H9 (cell line): ENCODE data around the gene OR6B2. TPM values are rescaled to one million over a fixed set of nuclear protein-coding genes. Genes with fewer than 3 reads are reported as not detected.

Experiments
- DNase-seq: peaks from one replicate; pipeline ENCODE4 v3.0.0-alpha.2; 2017
- H2AFZ ChIP-seq: one replicate; pipeline ENCODE4 v1.6.1; 2013; ENCODE audit warnings: mild to moderate bottlenecking, low read length, control low read depth, moderate library complexity
- H2AK5ac ChIP-seq: 2 replicates; pipeline ENCODE4 v1.6.1; 2013; ENCODE audit warnings: low read length, control low read depth, mixed read lengths; ENCODE audit not compliant: insufficient read length
- H2BK120ac ChIP-seq: one replicate; pipeline ENCODE4 v1.6.1; 2013; ENCODE audit warnings: low read depth, mild to moderate bottlenecking, low read length, control low read depth, inconsistent platforms; ENCODE audit not compliant: poor library complexity, severe bottlenecking
- H2BK12ac ChIP-seq: 2 replicates; pipeline ENCODE4 v1.6.1; 2013; ENCODE audit warnings: low read length, control low read depth, mixed read lengths, low read depth; ENCODE audit not compliant: insufficient read length
- H2BK15ac ChIP-seq: 2 replicates; pipeline ENCODE4 v1.6.1; 2013; ENCODE audit warnings: low read depth, low read length, control low read depth
- H2BK20ac ChIP-seq: one replicate; pipeline ENCODE4 v1.6.1; 2013; ENCODE audit warnings: low read depth, mild to moderate bottlenecking, low read length, control low read depth, inconsistent platforms; ENCODE audit not compliant: poor library complexity, severe bottlenecking
- H2BK5ac ChIP-seq: 2 replicates; pipeline ENCODE4 v1.6.1; 2013; ENCODE audit warnings: low read length, control low read depth, mixed read lengths; ENCODE audit not compliant: insufficient read length
- H3K14ac ChIP-seq: 2 replicates; pipeline ENCODE4 v1.6.1; 2013; ENCODE audit warnings: low read length, control low read depth; ENCODE audit not compliant: insufficient read depth
- H3K18ac ChIP-seq: 2 replicates; pipeline ENCODE4 v1.6.1; 2013; ENCODE audit warnings: low read depth, mild to moderate bottlenecking, mixed read lengths, low read length, control low read depth; ENCODE audit not compliant: insufficient read length
- H3K23ac ChIP-seq: 2 replicates; pipeline ENCODE4 v1.6.1; 2013; ENCODE audit warnings: low read length, control low read depth, mixed read lengths, low read depth; ENCODE audit not compliant: insufficient read length
- H3K23me2 ChIP-seq: 2 replicates; pipeline ENCODE4 v1.6.1; 2013; ENCODE audit warnings: low read depth, mild to moderate bottlenecking, mixed read lengths, low read length, control low read depth; ENCODE audit not compliant: insufficient read length, poor library complexity, severe bottlenecking
- H3K27ac ChIP-seq: 2 replicates; pipeline ENCODE4 v1.5.1; 2013; ENCODE audit warnings: low read length, control low read depth, mixed read lengths, low read depth; ENCODE audit not compliant: insufficient read length
- H3K27me3 ChIP-seq: 2 replicates; pipeline ENCODE4 v1.6.1; 2013; ENCODE audit warnings: low read length, control low read depth, inconsistent platforms; ENCODE audit not compliant: insufficient read depth
- H3K4ac ChIP-seq: 2 replicates; pipeline ENCODE4 v1.6.1; 2013; ENCODE audit warnings: low read depth, mild to moderate bottlenecking, control low read depth, inconsistent platforms, low read length, moderate library complexity
- H3K4me1 ChIP-seq: 2 replicates; pipeline ENCODE4 v1.6.1; 2013; ENCODE audit warnings: low read length, control low read depth, inconsistent platforms; ENCODE audit not compliant: insufficient read depth
- H3K4me2 ChIP-seq: 2 replicates; pipeline ENCODE4 v1.6.1; 2013; ENCODE audit warnings: low read length, control low read depth, mixed read lengths; ENCODE audit not compliant: insufficient read length, insufficient read depth
- H3K56ac ChIP-seq: 2 replicates; pipeline ENCODE4 v1.6.1; 2013; ENCODE audit warnings: low read depth, mild to moderate bottlenecking, mixed read lengths, low read length, control low read depth; ENCODE audit not compliant: insufficient read length
- H3K79me1 ChIP-seq: 2 replicates; pipeline ENCODE4 v1.6.1; 2013; ENCODE audit warnings: low read depth, mild to moderate bottlenecking, moderate library complexity, low read length, control low read depth, inconsistent platforms; ENCODE audit not compliant: insufficient read depth, poor library complexity, severe bottlenecking
- H3K79me2 ChIP-seq: 2 replicates; pipeline ENCODE4 v1.6.1; 2013; ENCODE audit warnings: low read length, control low read depth, inconsistent platforms; ENCODE audit not compliant: insufficient read depth
- H3K9ac ChIP-seq: 2 replicates; pipeline ENCODE4 v1.6.1; 2013; ENCODE audit warnings: low read length, control low read depth, mixed read lengths; ENCODE audit not compliant: insufficient read length; ENCODE audit errors: extremely low read depth
- H3K9me3 ChIP-seq: one replicate; pipeline ENCODE4 v1.6.1; 2013; ENCODE audit warnings: low read depth, low read length, inconsistent platforms; ENCODE audit not compliant: control insufficient read depth
- H3T11ph ChIP-seq: one replicate; pipeline ENCODE4 v1.6.1; 2013; ENCODE audit warnings: mild to moderate bottlenecking, low read length, control low read depth, inconsistent platforms
- H4K20me1 ChIP-seq: one replicate; pipeline ENCODE4 v1.6.1; 2013; ENCODE audit not compliant: control insufficient read depth, insufficient read length, insufficient read depth
- H4K5ac ChIP-seq: 2 replicates; pipeline ENCODE4 v1.6.1; 2013; ENCODE audit warnings: low read depth, mild to moderate bottlenecking, mixed read lengths, low read length, control low read depth; ENCODE audit not compliant: insufficient read length
- H4K8ac ChIP-seq: replicated peaks from 2 replicates; pipeline ENCODE4 v1.6.1; 2013; ENCODE audit warnings: low read length, control low read depth, mixed read lengths, low read depth; ENCODE audit not compliant: insufficient read length
- H4K91ac ChIP-seq: 2 replicates; pipeline ENCODE4 v1.6.1; 2013; ENCODE audit warnings: low read depth, mild to moderate bottlenecking, moderate library complexity, mixed read lengths, low read length, control low read depth; ENCODE audit not compliant: insufficient read length
- H3K27ac Mint-ChIP-seq, 3 experiments: 2 replicates in 2 of 3; 3 replicates in 1 of 3; pipeline ENCODE4 v1.8.0; 2020 to 2021; ENCODE audit warnings: mixed read lengths in 3 of 3, mild to moderate bottlenecking in 1 of 3, moderate library complexity in 1 of 3
- H3K27me3 Mint-ChIP-seq: 2 replicates; pipeline ENCODE4 v1.8.0; 2021; ENCODE audit warnings: low read depth, mild to moderate bottlenecking, moderate library complexity, mixed read lengths
- H3K36me3 Mint-ChIP-seq, 3 experiments: 2 replicates in 2 of 3; 3 replicates in 1 of 3; pipeline ENCODE4 v1.8.0; 2020 to 2021; ENCODE audit warnings: low read depth in 3 of 3, mixed read lengths in 3 of 3; ENCODE audit not compliant: insufficient read depth in 1 of 3
- H3K4me1 Mint-ChIP-seq, 2 experiments: 2 replicates each; pipeline ENCODE4 v1.8.0; 2020; ENCODE audit warnings: mixed read lengths in 2 of 2
- H3K4me3 Mint-ChIP-seq, 2 experiments: 2 replicates in 1 of 2; 3 replicates in 1 of 2; pipeline ENCODE4 v1.8.0; 2020 to 2021; ENCODE audit warnings: mild to moderate bottlenecking in 2 of 2, mixed read lengths in 2 of 2, moderate library complexity in 1 of 2
- H3K9me3 Mint-ChIP-seq, 2 experiments: 2 replicates in 1 of 2; 3 replicates in 1 of 2; pipeline ENCODE4 v1.8.0; 2020; ENCODE audit warnings: mild to moderate bottlenecking in 2 of 2, mixed read lengths in 2 of 2, moderate library complexity in 1 of 2
- WGBS: extraction: QIAGEN DNeasy Blood & Tissue Kit; methylation state at CpG from one replicate; pipeline ENCODE4 v1.1.7; 2013; ENCODE audit warnings: missing lambda C conversion rate, low lambda C conversion rate, mixed read lengths; ENCODE audit not compliant: insufficient read length; ENCODE audit errors: extremely low coverage; 5-methylcytosine and 5-hydroxymethylcytosine counted together
- total RNA-seq: library from RNA; stranded (reverse); gene quantifications from 2 replicates; pipeline ENCODE4 v1.2.1, GENCODE V29; 2021
- TF ChIP-seq, protein P1 (sequence below): fragments of 200-600 bp; sonication (generic); conservative IDR thresholded peaks from 3 replicates; pipeline ENCODE4 v1.8.0; 2021; ENCODE audit warnings: antibody characterized with exemption, mild to moderate bottlenecking

Gene OR6B2
- total RNA-seq, 1 experiment from 2014 or later, result not detected

DNA sequence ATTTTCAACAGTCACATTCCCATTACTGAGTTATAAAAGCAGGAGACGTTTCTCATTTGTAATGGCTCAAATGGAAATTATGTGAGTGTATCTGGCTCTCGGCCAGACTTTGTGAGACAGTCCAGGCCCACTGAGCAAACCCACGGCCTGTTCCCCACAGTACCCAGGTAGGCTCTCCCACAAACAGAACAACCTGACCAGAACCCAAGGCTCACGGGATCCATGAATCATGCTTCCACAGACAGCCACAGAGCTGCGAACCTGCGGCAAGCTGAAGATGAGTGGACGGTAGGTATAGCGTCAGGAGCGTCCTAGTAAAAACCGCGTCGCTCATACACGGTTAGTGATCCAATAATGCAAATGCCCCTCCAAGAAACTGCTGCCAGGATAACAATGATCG is 39.3 kb downstream of the OR6B2 start:
- no peaks in the 10 kb centered on the region for H3K9me3 ChIP-seq
- no peak overlapping the region for H2AFZ ChIP-seq
- H3K27me3 ChIP-seq, result no peaks in the 10 kb centered on the region
- no peak overlapping the region for H2AK5ac ChIP-seq
- no peak overlapping the region for H3K56ac ChIP-seq
- no CpG with 5 or more reads among the region's 14 CpGs for WGBS
- no peak overlapping the region for H3K4ac ChIP-seq
- H3T11ph ChIP-seq, result no peak overlapping the region
- no peak overlapping the region for H3K14ac ChIP-seq
- no peak for DNase-seq
- no peak overlapping the region for H3K27ac ChIP-seq
- no peak overlapping the region for H3K23ac ChIP-seq
- no peak overlapping the region for H3K18ac ChIP-seq
- no peak overlapping the region for H3K9ac ChIP-seq
- H2BK5ac ChIP-seq, result no peak overlapping the region
- H2BK120ac ChIP-seq, result no peak overlapping the region
- no peak overlapping the region for H2BK12ac ChIP-seq
- no peaks in the 10 kb centered on the region for H3K79me2 ChIP-seq
- no peak overlapping the region for H4K5ac ChIP-seq
- no peak overlapping the region for H4K91ac ChIP-seq
- Mint-ChIP-seq H3K36me3 (peaks cover 44 to 63% (median 60%) of the 10 kb centered on the region in 3 experiments), H3K4me1 (no peaks in the 10 kb centered on the region), H3K27me3 (no peaks in the 10 kb centered on the region), H3K4me3 (no peak overlapping the region), H3K9me3 (peaks cover under 1 to 4% of the 10 kb centered on the region in 2 experiments; a peak in 3 of 5 replicates), H3K27ac (no peak overlapping the region)
- H3K4me1 ChIP-seq, result no peaks in the 10 kb centered on the region
- no peak overlapping the region for H2BK15ac ChIP-seq
- no peak overlapping the region for H3K4me2 ChIP-seq
- no peaks in the 10 kb centered on the region for H3K79me1 ChIP-seq
- H4K8ac ChIP-seq, result no peak overlapping the region
- no peak overlapping the region for H2BK20ac ChIP-seq
- no peaks in the 10 kb centered on the region for H3K23me2 ChIP-seq
- H4K20me1 ChIP-seq, result peaks cover 2% of the 10 kb centered on the region
- TF ChIP-seq, protein P1, sequence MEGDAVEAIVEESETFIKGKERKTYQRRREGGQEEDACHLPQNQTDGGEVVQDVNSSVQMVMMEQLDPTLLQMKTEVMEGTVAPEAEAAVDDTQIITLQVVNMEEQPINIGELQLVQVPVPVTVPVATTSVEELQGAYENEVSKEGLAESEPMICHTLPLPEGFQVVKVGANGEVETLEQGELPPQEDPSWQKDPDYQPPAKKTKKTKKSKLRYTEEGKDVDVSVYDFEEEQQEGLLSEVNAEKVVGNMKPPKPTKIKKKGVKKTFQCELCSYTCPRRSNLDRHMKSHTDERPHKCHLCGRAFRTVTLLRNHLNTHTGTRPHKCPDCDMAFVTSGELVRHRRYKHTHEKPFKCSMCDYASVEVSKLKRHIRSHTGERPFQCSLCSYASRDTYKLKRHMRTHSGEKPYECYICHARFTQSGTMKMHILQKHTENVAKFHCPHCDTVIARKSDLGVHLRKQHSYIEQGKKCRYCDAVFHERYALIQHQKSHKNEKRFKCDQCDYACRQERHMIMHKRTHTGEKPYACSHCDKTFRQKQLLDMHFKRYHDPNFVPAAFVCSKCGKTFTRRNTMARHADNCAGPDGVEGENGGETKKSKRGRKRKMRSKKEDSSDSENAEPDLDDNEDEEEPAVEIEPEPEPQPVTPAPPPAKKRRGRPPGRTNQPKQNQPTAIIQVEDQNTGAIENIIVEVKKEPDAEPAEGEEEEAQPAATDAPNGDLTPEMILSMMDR, result no peak
